Neuron (in vitro differentiated cells): ENCODE results near the gene ACTL6B.
"Not testable (repeated sequence)": the region's sequence is repeated elsewhere in the genome, so short reads cannot be mapped to it uniquely, and the experiment has no call there.

Experiments used
- H2AFZ ChIP-seq: one replicate; pipeline ENCODE4 v1.6.1; 2013; ENCODE audit warnings: low read depth, mild to moderate bottlenecking, inconsistent platforms, low read length, moderate library complexity
- H3K27me3 ChIP-seq: one replicate; pipeline ENCODE4 v1.6.1; 2013; ENCODE audit warnings: low read length; ENCODE audit not compliant: insufficient read depth
- H3K36me3 ChIP-seq: one replicate; pipeline ENCODE4 v1.6.1; 2013; ENCODE audit warnings: low read length; ENCODE audit not compliant: insufficient read depth
- H3K4me1 ChIP-seq: one replicate; pipeline ENCODE4 v1.6.1; 2013; ENCODE audit warnings: low read length; ENCODE audit not compliant: insufficient read depth
- H3K4me3 ChIP-seq: 2 replicates; pipeline ENCODE4 v1.5.1; 2013; ENCODE audit warnings: mild to moderate bottlenecking, low read length, moderate library complexity
- H3K9me3 ChIP-seq: one replicate; pipeline ENCODE4 v1.6.1; 2013; ENCODE audit warnings: low read length

Gene ACTL6B

GRCh38 chr7:100655908-100656674, at the start of gene ACTL6B:
TSS of gene ACTL6B (minus strand) at chr7:100656448. CDS start at chr7:100656354, 94 bp downstream.
- H3K4me1 ChIP-seq: peaks cover 9% of the 10 kb centered on the region
- no peaks in the 10 kb centered on the region for H3K9me3 ChIP-seq
- peak within 1 kb of the TSS; percentile 54 for H3K4me3 ChIP-seq
- peaks cover 3% of the 10 kb centered on the region for H3K27me3 ChIP-seq
- peak within 1 kb of the TSS; percentile 81 for H2AFZ ChIP-seq
- no peaks in the 10 kb centered on the region for H3K36me3 ChIP-seq

GRCh38 chr7:100705320-100705752, 49.1 kb upstream of the ACTL6B start:
- Histone ChIP-seq H3K4me3 (peak overlapping the region; percentile 94), H3K9me3 (no peaks in the 10 kb centered on the region), H3K36me3 (peaks cover 16% of the 10 kb centered on the region), H3K4me1 (peaks cover 16% of the 10 kb centered on the region), H2AFZ (peak overlapping the region; percentile 88), H3K27me3 (no peaks in the 10 kb centered on the region)

DNA sequence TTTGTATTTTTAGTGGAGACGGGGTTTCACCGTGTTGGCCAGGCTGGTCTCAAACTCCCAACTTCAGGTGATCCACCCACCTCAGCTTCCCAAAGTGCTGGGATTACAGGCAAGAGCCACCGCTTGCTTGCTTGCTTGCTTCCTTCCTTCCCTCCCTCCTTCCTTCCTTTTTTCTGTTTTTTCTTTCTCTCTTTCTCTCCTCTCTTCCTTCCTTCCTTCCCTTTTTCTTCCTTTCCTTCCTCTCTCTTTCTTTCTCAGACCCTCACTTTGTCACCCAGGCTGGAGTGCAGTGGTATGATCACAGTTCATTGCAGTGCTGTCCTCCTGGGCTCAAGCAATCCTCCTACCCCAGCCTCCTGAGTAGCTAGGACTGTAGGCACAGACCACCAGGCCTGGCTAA, 44.8 kb upstream of the ACTL6B start:
- H3K9me3 ChIP-seq, H3K4me1 ChIP-seq, H3K36me3 ChIP-seq, H2AFZ ChIP-seq, H3K27me3 ChIP-seq, H3K4me3 ChIP-seq: not testable (repeated sequence)

DNA sequence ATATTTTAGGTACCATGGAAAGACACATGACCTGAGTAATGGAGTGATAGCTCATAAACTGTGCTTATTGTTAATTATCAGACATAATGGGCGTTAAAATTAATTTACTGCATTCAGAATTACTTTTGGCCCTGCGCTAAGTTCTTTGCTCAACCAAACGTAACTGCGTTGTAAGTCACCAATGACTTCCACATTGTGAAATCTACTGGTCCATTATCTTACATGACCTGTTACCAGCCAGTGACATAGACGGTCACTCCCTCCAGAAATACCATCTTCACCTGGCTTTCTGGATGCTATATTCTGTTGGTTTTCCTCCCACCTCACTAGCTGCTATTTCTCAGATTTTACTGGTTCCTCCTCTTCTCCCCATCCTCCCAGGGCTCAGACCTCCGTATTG, 42.8 kb upstream of the ACTL6B start:
- no peaks in the 10 kb centered on the region for H3K27me3 ChIP-seq
- H3K4me1 ChIP-seq: no peaks in the 10 kb centered on the region
- no peaks in the 10 kb centered on the region for H3K36me3 ChIP-seq
- no peak overlapping the region for H3K4me3 ChIP-seq
- no peaks in the 10 kb centered on the region for H3K9me3 ChIP-seq
- H2AFZ ChIP-seq: no peak overlapping the region

- H3K4me3 ChIP-seq: no peak overlapping the region
- no peaks in the 10 kb centered on the region for H3K9me3 ChIP-seq
- no peaks in the 10 kb centered on the region for H3K27me3 ChIP-seq
- H3K36me3 ChIP-seq: peaks cover 4% of the 10 kb centered on the region
- H2AFZ ChIP-seq: no peak overlapping the region
- peaks cover 17% of the 10 kb centered on the region for H3K4me1 ChIP-seq
Measured at GRCh38 chr7:100696123-100696521, 39.9 kb upstream of the ACTL6B start.

DNA sequence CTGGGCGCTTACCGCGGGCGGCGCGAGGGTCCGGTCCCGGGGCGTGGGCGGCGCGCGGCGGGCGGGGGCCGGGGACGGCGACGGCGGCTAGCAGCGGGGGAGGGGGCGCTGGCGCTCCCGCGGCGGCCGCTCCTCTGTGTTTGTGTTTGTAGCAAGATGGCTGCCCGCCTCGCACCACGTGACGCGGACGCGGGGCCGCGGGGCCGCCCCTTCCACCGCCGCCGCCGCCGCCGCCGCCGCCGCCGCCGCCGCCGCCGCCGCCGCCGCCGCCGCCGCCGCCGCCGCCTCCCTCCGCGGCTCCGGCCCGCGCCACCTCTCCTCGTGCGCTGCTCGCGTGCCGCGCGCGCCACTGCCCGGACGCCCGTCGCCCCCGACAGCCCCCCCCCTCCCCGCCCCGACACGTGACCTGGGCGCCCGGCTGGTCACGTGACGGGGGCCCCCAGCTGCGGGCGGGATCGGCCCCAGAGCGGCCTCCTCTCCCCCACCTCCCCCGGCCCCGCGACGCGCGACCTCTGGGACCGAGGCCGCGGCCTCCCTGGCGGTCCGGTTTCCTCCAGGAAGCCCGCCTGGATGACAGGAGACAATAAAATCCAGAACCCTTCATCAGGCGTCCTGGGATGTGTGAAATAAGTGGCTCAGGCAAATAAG, 38.0 kb upstream of the ACTL6B start, which contains the start of gene GIGYF1:
Gene GIGYF1 (minus strand): TSS at position 153 of the 648 bp plus-strand sequence. CDS start 6,012 bp downstream, outside the sequence.
- Histone ChIP-seq H2AFZ (no peak within 1 kb of the TSS), H3K4me1 (peaks cover 22% of the 10 kb centered on the region)

DNA sequence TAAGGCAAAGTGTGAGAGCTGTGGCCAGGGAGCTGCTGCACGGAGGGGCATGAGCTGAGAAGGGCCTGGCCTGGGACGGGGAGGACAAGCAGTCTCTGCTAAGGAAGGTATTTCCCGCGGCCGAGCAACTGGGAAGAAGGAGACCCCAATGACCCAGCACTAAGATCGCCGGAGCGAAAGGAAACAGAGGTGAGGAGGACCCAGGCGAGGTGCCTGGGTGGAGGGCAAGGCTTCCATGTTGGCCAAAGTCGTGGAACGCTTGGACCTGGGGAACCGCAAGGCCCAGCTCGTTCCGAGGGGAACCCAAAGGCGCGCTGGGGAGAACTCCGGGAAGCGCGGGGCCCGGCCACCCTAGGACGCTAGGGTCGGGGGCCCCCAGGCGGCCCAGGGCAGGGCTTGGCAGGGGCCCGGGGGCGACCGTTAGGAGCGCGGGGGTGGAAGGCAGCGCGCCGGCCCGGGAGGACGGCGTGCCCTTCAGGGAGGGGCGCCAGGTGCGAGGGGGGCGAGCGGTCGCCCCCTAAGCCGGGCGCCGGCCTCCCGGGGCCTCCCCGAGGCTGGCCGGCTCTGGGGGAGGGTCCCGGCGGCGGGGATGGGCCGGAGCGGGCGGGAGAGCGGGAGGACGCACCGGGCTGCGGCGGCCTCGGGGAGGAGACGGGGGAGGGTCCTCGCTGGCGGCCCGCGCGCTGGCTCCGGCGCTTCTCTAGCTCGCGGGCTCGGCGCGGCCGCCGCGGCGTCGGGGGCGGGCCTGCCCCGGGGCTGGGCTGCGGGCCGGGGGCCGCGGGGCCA, 37.3 kb upstream of the ACTL6B start:
- Histone ChIP-seq H3K4me3 (peak overlapping the region; percentile 86), H3K27me3 (no peaks in the 10 kb centered on the region), H3K9me3 (no peaks in the 10 kb centered on the region), H3K36me3 (peaks cover 17% of the 10 kb centered on the region), H2AFZ (no peak overlapping the region), H3K4me1 (peaks cover 22% of the 10 kb centered on the region)

More for the DNA sequence above, 38.0 kb upstream of the ACTL6B start, which contains the start of gene GIGYF1:
- H3K9me3 ChIP-seq: no peaks in the 10 kb centered on the region
- peaks cover 10% of the 10 kb centered on the region for H3K36me3 ChIP-seq
- H3K27me3 ChIP-seq: no peaks in the 10 kb centered on the region
- H3K4me3 ChIP-seq: peak within 1 kb of the TSS; percentile 86

GRCh38 chr7:100692578-100692961, 36.3 kb upstream of the ACTL6B start:
- Histone ChIP-seq H3K36me3 (peaks cover 27% of the 10 kb centered on the region), H2AFZ (no peak overlapping the region), H3K4me1 (peaks cover 22% of the 10 kb centered on the region), H3K4me3 (peak overlapping the region; percentile 86), H3K27me3 (no peaks in the 10 kb centered on the region), H3K9me3 (no peaks in the 10 kb centered on the region)

DNA sequence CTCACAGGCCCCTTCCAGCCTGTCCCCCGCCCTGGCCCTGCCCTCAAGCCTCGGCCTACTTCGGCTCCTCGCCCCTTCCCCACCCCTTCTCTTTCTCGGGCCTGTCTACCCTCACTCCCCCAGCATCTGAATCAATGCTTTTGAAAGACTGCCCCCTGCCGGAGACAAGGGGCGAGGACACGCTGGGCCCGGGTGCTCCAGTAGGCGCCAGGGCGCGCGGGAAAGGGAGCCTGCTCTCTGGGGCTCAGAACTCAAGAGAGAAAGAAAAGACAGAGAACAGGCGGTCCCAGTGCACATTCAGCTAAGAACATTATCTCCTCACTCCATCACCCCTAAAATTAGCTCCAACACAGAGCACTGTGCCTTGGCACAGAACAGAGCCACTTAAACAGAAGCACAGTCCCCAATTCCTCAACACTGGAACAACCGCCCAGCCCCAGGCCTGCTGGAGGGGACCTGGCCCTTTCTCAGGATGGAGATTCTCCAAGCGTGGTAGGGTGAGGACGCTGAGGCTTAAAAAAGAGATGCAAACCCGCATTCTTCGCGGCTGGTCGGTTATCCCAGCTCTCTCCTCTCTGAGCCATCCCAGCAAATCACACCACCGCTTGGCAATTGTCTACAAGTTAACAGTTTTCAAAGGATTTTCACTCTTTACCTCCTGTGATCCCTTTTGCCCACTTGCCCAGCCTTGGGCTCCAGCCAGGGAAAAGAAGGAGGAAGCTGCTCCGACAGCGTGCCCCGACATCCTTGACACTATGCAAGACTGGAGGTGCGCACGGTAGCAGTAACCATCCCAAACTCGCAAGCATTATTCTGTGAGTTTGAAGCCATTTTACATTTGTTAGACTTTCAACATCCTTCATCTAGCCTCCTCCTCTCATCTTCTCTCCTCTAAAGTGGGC, 35.7 kb upstream of the ACTL6B start:
- no peaks in the 10 kb centered on the region for H3K27me3 ChIP-seq
- peaks cover 32% of the 10 kb centered on the region for H3K36me3 ChIP-seq
- no peaks in the 10 kb centered on the region for H3K9me3 ChIP-seq
- H3K4me3 ChIP-seq: peak overlapping the region; percentile 86
- no peak overlapping the region for H2AFZ ChIP-seq
- H3K4me1 ChIP-seq: peaks cover 22% of the 10 kb centered on the region

- H2AFZ ChIP-seq: no peak overlapping the region
- H3K36me3 ChIP-seq: peaks cover 56% of the 10 kb centered on the region
- no peaks in the 10 kb centered on the region for H3K9me3 ChIP-seq
- peaks cover 22% of the 10 kb centered on the region for H3K4me1 ChIP-seq
- H3K4me3 ChIP-seq: no peak overlapping the region
- H3K27me3 ChIP-seq: no peaks in the 10 kb centered on the region
Measured at GRCh38 chr7:100689230-100690135, 33.2 kb upstream of the ACTL6B start.

GRCh38 chr7:100688326-100688860, 32.1 kb upstream of the ACTL6B start:
- H3K4me1 ChIP-seq: peaks cover 22% of the 10 kb centered on the region
- H3K9me3 ChIP-seq: no peaks in the 10 kb centered on the region
- H3K36me3 ChIP-seq: peaks cover 63% of the 10 kb centered on the region

More at GRCh38 chr7:100688326-100688860, 32.1 kb upstream of the ACTL6B start:
- no peaks in the 10 kb centered on the region for H3K27me3 ChIP-seq
- H3K4me3 ChIP-seq: no peak overlapping the region
- no peak overlapping the region for H2AFZ ChIP-seq
